Activated B cell treated with CpG ODN at 0.5 μM for 24 hours (primary cell): Measurements from ENCODE around the gene HDDC2. TPM values are rescaled to one million over a fixed set of nuclear protein-coding genes. Genes with fewer than 3 reads are reported as not detected.

ENCODE experiments used
- ATAC-seq: fragments of 200-7000 bp; cut with Tn5 transposase; one replicate; pipeline ENCODE4 v1.10.0; 2021; ENCODE audit warnings: low read depth, mild to moderate bottlenecking, moderate library complexity
- CTCF ChIA-PET: fragments of 350-600 bp; sonication (Branson Sonifier 250); formaldehyde crosslinking; loops from one replicate; lab custom pipeline; 2021; ENCODE audit warnings: antibody characterized with exemption; lab: Charles Lee
- POLR2A ChIA-PET: fragments of 350-600 bp; sonication (Branson Sonifier 250); formaldehyde crosslinking; loops from one replicate; lab custom pipeline; 2021; ENCODE audit warnings: antibody characterized with exemption; lab: Charles Lee
- DNase-seq: peaks from one replicate; pipeline ENCODE4 v3.0.0; 2022
- H3K27ac Mint-ChIP-seq: one replicate; pipeline ENCODE4 v1.8.0; 2020; ENCODE audit warnings: mixed read lengths
- H3K27me3 Mint-ChIP-seq: one replicate; pipeline ENCODE4 v1.8.0; 2021; ENCODE audit warnings: mixed read lengths
- H3K36me3 Mint-ChIP-seq: one replicate; pipeline ENCODE4 v1.8.0; 2021; ENCODE audit warnings: low read depth, mixed read lengths
- H3K4me1 Mint-ChIP-seq: one replicate; pipeline ENCODE4 v1.8.0; 2021; ENCODE audit warnings: mixed read lengths
- H3K4me3 Mint-ChIP-seq: one replicate; pipeline ENCODE4 v1.8.0; 2020; ENCODE audit warnings: mild to moderate bottlenecking, mixed read lengths
- H3K9me3 Mint-ChIP-seq: one replicate; pipeline ENCODE4 v1.8.0; 2020; ENCODE audit warnings: mixed read lengths
- intact Hi-C: fragments of 100-400 bp; cut with micrococcal nuclease; formaldehyde crosslinking; loops from one replicate; pipeline ENCODE4 v1.15.1; 2024
- total RNA-seq: library from RNA; stranded (reverse); gene quantifications from 2 replicates; pipeline ENCODE4 v1.2.3, GENCODE V29; 2022
- TF ChIP-seq, protein P1 (sequence below): fragments of 200-600 bp; IDR thresholded peaks from one replicate; pipeline ENCODE4 v1.8.0; 2022; ENCODE audit warnings: antibody characterized with exemption, mild to moderate bottlenecking

The HDDC2 gene
- total RNA-seq, 1 donor from 2014 or later = 55.8 TPM

DNA sequence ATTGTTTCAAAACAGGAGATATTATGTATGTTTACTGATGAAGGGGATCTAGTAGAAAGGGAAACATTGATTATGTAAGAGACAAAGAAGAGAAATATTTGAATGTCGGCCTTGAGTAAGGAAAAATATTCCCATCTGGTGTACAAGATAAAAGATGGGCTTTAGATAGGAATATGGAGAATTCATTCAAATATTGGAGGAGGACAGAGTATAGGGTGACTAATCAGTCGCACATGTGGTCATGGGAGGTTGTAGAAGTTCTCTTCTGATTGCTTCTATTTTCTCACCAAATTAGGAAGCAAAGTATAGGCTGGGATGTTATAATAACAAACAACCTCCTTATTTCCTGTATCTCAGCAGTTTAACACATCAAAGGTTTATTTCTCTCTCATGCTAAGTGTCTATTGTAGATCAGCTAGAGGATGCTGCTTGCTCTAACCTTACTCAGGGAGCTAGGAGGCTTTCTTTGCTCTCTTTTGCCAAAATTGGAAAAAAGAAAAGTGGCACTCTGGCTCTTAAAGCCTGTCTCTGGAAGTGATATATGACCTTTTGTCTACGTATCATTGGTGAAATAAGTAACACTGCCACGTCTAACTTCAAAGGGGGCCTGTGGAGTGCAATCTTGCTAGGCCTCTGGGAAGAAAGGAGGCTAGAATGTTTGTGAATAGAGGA, 1.2 kb upstream of the HDDC2 start:
- ChIA-PET POLR2A (interaction anchor here (1.6 to 2.6 kb wide), 2 partner anchors 478 to 683 kb away, joined by 9 to 13 read pairs; partner anchors contain the start of gene TRMT11), CTCF (interaction anchor here (2.2 to 2.6 kb wide), 2 partner anchors 450 to 452 kb away, joined by 6 to 14 read pairs; no protein-coding TSS in a partner anchor)
- Mint-ChIP-seq H3K27ac (peak overlapping the region; percentile 73), H3K4me1 (peaks cover 38% of the 10 kb centered on the region), H3K36me3 (peaks cover 26% of the 10 kb centered on the region), H3K4me3 (peak overlapping the region; percentile 89), H3K27me3 (peaks cover 16% of the 10 kb centered on the region), H3K9me3 (no peaks in the 10 kb centered on the region)
- ATAC-seq = no peak
- DNase-seq = no peak
- intact Hi-C loops = loop anchor here (1.0 to 5.0 kb wide), 3 partner anchors 446 to 1964 kb away; partner anchors contain the start of genes HEY2, HINT3 and RNF146
- TF ChIP-seq, protein P1, sequence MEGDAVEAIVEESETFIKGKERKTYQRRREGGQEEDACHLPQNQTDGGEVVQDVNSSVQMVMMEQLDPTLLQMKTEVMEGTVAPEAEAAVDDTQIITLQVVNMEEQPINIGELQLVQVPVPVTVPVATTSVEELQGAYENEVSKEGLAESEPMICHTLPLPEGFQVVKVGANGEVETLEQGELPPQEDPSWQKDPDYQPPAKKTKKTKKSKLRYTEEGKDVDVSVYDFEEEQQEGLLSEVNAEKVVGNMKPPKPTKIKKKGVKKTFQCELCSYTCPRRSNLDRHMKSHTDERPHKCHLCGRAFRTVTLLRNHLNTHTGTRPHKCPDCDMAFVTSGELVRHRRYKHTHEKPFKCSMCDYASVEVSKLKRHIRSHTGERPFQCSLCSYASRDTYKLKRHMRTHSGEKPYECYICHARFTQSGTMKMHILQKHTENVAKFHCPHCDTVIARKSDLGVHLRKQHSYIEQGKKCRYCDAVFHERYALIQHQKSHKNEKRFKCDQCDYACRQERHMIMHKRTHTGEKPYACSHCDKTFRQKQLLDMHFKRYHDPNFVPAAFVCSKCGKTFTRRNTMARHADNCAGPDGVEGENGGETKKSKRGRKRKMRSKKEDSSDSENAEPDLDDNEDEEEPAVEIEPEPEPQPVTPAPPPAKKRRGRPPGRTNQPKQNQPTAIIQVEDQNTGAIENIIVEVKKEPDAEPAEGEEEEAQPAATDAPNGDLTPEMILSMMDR = no peak

DNA sequence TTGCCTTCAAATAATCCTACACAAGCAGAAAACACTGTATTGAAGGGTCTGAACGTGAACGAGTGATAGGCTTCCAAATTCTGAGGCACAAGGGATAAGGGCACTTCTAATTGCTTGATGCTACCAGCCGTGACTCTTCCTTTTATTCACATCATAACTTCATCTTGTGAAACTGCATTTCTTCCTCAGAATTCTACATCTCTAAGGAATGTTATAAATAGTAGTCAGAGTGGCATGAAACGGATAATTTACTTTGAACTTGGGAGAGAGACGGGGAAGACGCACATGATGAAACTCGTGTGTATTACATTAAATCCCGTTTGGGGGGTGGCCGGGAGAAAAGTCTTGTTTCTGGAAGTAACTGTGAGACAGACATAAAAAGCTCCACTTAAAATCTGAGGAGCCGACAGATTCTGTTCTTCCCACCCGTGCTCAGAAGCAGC, 754 bp downstream of the HDDC2 start:
- peaks cover 42% of the 10 kb centered on the region for H3K36me3 Mint-ChIP-seq
- POLR2A ChIA-PET = interaction anchor here (0.7 to 2.6 kb wide), 7 partner anchors 450 to 685 kb away, joined by 3 to 15 read pairs (median 4); partner anchors contain the start of genes HINT3, NCOA7 and TRMT11
- intact Hi-C loops = loop anchor here (5.0 kb wide), 1 partner anchor 1966 kb away; the partner anchor contains the start of gene RNF146
- no peak for DNase-seq
- no peak for ATAC-seq
- H3K4me3 Mint-ChIP-seq = peak overlapping the region; percentile 89
- H3K9me3 Mint-ChIP-seq = no peaks in the 10 kb centered on the region
- peaks cover 8% of the 10 kb centered on the region for H3K27me3 Mint-ChIP-seq
- TF ChIP-seq, protein P1 = no peak
- H3K27ac Mint-ChIP-seq = peak overlapping the region; percentile 78
- peaks cover 38% of the 10 kb centered on the region for H3K4me1 Mint-ChIP-seq
- CTCF ChIA-PET = interaction anchor here (1.1 to 2.6 kb wide), 4 partner anchors 10 to 656 kb away, joined by 5 to 14 read pairs (median 8); partner anchors contain the start of gene HINT3

DNA sequence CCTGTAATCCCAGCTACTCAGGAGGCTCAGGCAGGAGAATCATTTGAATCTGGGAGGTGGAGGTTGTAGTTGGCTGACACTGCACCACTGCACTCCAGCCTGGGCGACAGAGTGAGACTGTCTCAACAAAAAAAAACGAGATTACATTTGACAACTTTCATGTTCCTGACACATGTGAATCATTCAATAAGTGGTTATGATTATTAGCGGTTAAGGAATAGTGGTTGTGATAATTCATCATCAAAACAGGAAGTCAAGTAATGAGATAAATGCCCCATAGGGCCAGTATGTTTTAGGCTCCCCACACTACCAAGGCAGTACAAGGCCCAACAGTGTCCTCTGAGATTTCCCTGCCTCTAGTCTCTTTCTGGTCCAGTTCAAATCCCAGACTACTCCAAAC, 2.5 kb downstream of the HDDC2 start:
- CTCF ChIA-PET = no interaction called here
- intact Hi-C loops = no loop called here
- TF ChIP-seq, protein P1 = no peak
- no peaks in the 10 kb centered on the region for H3K27me3 Mint-ChIP-seq
- POLR2A ChIA-PET = no interaction called here
- DNase-seq (no peak), ATAC-seq (no peak)
- peaks cover 44% of the 10 kb centered on the region for H3K4me1 Mint-ChIP-seq
- H3K4me3 Mint-ChIP-seq = peak overlapping the region; percentile 2
- no peaks in the 10 kb centered on the region for H3K9me3 Mint-ChIP-seq
- H3K36me3 Mint-ChIP-seq = peaks cover 56% of the 10 kb centered on the region
- H3K27ac Mint-ChIP-seq = no peak overlapping the region

DNA sequence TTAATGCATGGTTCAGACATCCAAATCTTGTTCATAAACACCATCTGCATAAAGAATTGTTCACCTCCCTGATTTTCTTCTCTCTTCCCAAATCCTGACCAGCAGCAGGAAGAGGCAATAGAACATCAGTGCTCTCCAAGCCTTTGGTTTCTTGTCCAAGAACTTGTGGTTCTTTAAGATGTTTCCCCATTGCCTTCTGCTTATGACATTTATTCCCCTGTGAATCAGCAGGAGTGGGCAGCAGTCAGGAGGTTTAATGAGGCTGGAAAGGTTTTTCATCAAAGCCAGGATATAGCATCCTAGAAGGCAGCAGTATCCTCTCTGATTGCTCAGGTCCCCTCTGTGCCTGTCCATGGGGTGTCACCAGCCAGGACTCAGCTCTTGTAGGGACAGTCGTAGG, 5.3 kb downstream of the HDDC2 start:
- DNase-seq = no peak
- POLR2A ChIA-PET = no interaction called here
- CTCF ChIA-PET = no interaction called here
- TF ChIP-seq, protein P1 = no peak
- no peak for ATAC-seq
- H3K27ac Mint-ChIP-seq = no peak overlapping the region
- H3K4me1 Mint-ChIP-seq = peaks cover 30% of the 10 kb centered on the region
- peaks cover 83% of the 10 kb centered on the region for H3K36me3 Mint-ChIP-seq
- H3K4me3 Mint-ChIP-seq = no peak overlapping the region
- H3K9me3 Mint-ChIP-seq = no peaks in the 10 kb centered on the region
- no peaks in the 10 kb centered on the region for H3K27me3 Mint-ChIP-seq
- intact Hi-C loops = no loop called here

DNA sequence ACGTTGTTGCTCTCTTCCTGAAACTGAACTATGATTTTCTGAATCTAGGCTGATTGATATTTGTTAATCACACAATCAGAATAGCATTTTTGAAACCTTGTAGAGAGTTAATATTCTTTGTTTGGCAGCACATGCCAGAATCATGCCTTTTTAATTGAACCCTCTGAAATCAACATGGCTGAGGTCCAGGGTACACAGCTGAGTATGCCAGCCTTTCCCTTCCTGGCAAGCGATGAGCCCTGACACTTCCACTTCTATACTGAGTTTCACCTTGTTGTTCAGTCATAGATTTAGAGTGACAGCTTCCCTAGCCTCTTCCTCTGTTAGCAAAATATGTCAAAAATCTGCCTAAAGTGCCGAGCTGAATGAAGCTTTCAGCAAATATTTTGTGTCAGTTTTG, 6.8 kb downstream of the HDDC2 start:
- ATAC-seq = no peak
- Mint-ChIP-seq H3K9me3 (no peaks in the 10 kb centered on the region), H3K27me3 (no peaks in the 10 kb centered on the region), H3K36me3 (peaks cover 89% of the 10 kb centered on the region), H3K4me1 (peaks cover 17% of the 10 kb centered on the region), H3K27ac (no peak overlapping the region), H3K4me3 (no peak overlapping the region)
- ChIA-PET CTCF (no interaction called here), POLR2A (no interaction called here)
- no peak for DNase-seq
- intact Hi-C loops = no loop called here
- TF ChIP-seq, protein P1 = no peak
